KBM-7 (cell line): Measurements from ENCODE around the gene ZSWIM7.
A peak's percentile ranks its signal among the peaks of the same experiment; 100 is the strongest.
"Not testable (repeated sequence)": the region's sequence is repeated elsewhere in the genome, so short reads cannot be mapped to it uniquely, and the experiment has no call there.

Experiments
- DNase-seq: peaks from one replicate; pipeline ENCODE4 v3.0.0-alpha.2; 2015
- in situ Hi-C: fragments of 300-500 bp; cut with MboI; formaldehyde crosslinking; loops from 2 replicates; pipeline ENCODE4 v1.14.3; 2020; ENCODE audit warnings: low sequenced_read_pairs, low pct_unique_long_range_greater_than_20kb, mixed read lengths

The ZSWIM7 gene

GRCh38 chr17:15943971-15944758 is 55.3 kb downstream of the ZSWIM7 start:
- in situ Hi-C loops, result no loop called here
- DNase-seq, result no peak

- in situ Hi-C loops, result no loop called here
- peak; percentile 81 for DNase-seq
Measured at GRCh38 chr17:15942207-15942833, 57.2 kb downstream of the ZSWIM7 start.

- in situ Hi-C loops, result no loop called here
Measured at GRCh38 chr17:15941781-15942180, 57.7 kb downstream of the ZSWIM7 start.

GRCh38 chr17:15936481-15936880 is 63.0 kb downstream of the ZSWIM7 start:
- in situ Hi-C loops, result not testable (repeated sequence)

More at GRCh38 chr17:15941781-15942180, 57.7 kb downstream of the ZSWIM7 start:
- DNase-seq, result no peak

GRCh38 chr17:15935891-15936290 is 63.6 kb downstream of the ZSWIM7 start:
- in situ Hi-C loops, result no loop called here
- DNase-seq, result no peak

More at GRCh38 chr17:15936481-15936880, 63.0 kb downstream of the ZSWIM7 start:
- DNase-seq, result not testable (repeated sequence)

GRCh38 chr17:15934866-15935265 is 64.6 kb downstream of the ZSWIM7 start:
- DNase-seq, result no peak
- in situ Hi-C loops, result no loop called here

GRCh38 chr17:15931394-15931793 is 68.1 kb downstream of the ZSWIM7 start:
- in situ Hi-C loops, result no loop called here
- DNase-seq, result no peak

GRCh38 chr17:15930426-15930825 is 69.1 kb downstream of the ZSWIM7 start:
- in situ Hi-C loops, result no loop called here
- no peak for DNase-seq

- DNase-seq, result no peak
- in situ Hi-C loops, result no loop called here
Measured at GRCh38 chr17:15929941-15930340, 69.6 kb downstream of the ZSWIM7 start.

- in situ Hi-C loops, result no loop called here
- DNase-seq, result no peak
Measured at GRCh38 chr17:15928286-15928785, 71.2 kb downstream of the ZSWIM7 start.
